GM23248 (cell line): Measurements from ENCODE around the gene CRELD2. TPM values are rescaled to one million over a fixed set of nuclear protein-coding genes. Genes with fewer than 3 reads are reported as not detected.

Experiments used
- DNase-seq: peaks from one replicate; pipeline ENCODE4 v3.0.0-alpha.2; 2015
- H2AFZ ChIP-seq: fragments of 200-600 bp; sonication (generic); 2 replicates; pipeline ENCODE4 v1.6.1; 2016; ENCODE audit warnings: antibody characterized with exemption
- H3F3A ChIP-seq: fragments of 200-600 bp; sonication (generic); 2 replicates; pipeline ENCODE4 v1.6.1; 2016; ENCODE audit warnings: mild to moderate bottlenecking, antibody characterized with exemption, mixed run types; ENCODE audit not compliant: insufficient read depth
- H3K27ac ChIP-seq: fragments of 200-600 bp; sonication (generic); 2 replicates; pipeline ENCODE4 v1.5.1; 2016; ENCODE audit warnings: mild to moderate bottlenecking
- H3K27me3 ChIP-seq: fragments of 200-600 bp; sonication (generic); replicated peaks from 2 replicates; pipeline ENCODE4 v1.6.1; 2016; ENCODE audit warnings: mild to moderate bottlenecking; ENCODE audit not compliant: insufficient read depth
- H3K36me3 ChIP-seq: fragments of 200-600 bp; sonication (generic); 2 replicates; pipeline ENCODE4 v1.6.1; 2016; ENCODE audit warnings: low read depth, mild to moderate bottlenecking
- H3K4me1 ChIP-seq: fragments of 200-600 bp; sonication (generic); 2 replicates; pipeline ENCODE4 v1.6.1; 2016; ENCODE audit warnings: mild to moderate bottlenecking; ENCODE audit not compliant: insufficient read depth
- H3K4me2 ChIP-seq: fragments of 200-600 bp; sonication (generic); one replicate; pipeline ENCODE4 v1.6.1; 2016; ENCODE audit warnings: mild to moderate bottlenecking; ENCODE audit not compliant: unreplicated experiment
- H3K4me3 ChIP-seq: fragments of 200-600 bp; sonication (generic); 2 replicates; pipeline ENCODE4 v1.5.1; 2016; ENCODE audit warnings: mild to moderate bottlenecking
- H3K79me2 ChIP-seq: fragments of 200-600 bp; sonication (generic); 2 replicates; pipeline ENCODE4 v1.6.1; 2016; ENCODE audit warnings: mild to moderate bottlenecking; ENCODE audit not compliant: insufficient read depth
- H3K9ac ChIP-seq: fragments of 200-600 bp; sonication (generic); 2 replicates; pipeline ENCODE4 v1.6.1; 2016; ENCODE audit warnings: mild to moderate bottlenecking
- H3K9me2 ChIP-seq: fragments of 200-600 bp; sonication (generic); 2 replicates; pipeline ENCODE4 v1.6.1; 2016; ENCODE audit warnings: mixed run types, mild to moderate bottlenecking, moderate library complexity; ENCODE audit not compliant: insufficient read depth
- H3K9me3 ChIP-seq: fragments of 200-600 bp; sonication (generic); one replicate; pipeline ENCODE4 v1.6.1; 2017; ENCODE audit warnings: low read depth
- H4K20me1 ChIP-seq: fragments of 200-600 bp; sonication (generic); 2 replicates; pipeline ENCODE4 v1.6.0; 2016; ENCODE audit not compliant: insufficient read depth
- EZH2 ChIP-seq: fragments of 200-600 bp; sonication (generic); IDR thresholded peaks from 2 replicates; pipeline ENCODE4 v1.6.1; 2018; ENCODE audit warnings: antibody characterized with exemption, mild to moderate bottlenecking; ENCODE audit not compliant: insufficient read depth, poor library complexity, severe bottlenecking
- EZH2phosphoT487 ChIP-seq: fragments of 200-600 bp; sonication (generic); IDR thresholded peaks from 2 replicates; pipeline ENCODE4 v1.6.1; 2018; ENCODE audit warnings: antibody characterized with exemption, moderate library complexity, mild to moderate bottlenecking, low read depth; ENCODE audit not compliant: insufficient read depth
- WGBS, 2 experiments: methylation state at CpG; one replicate each; pipeline ENCODE4 v1.1.6; 2015 to 2017; ENCODE audit warnings: low lambda C conversion rate in 2 of 2, low coverage in 1 of 2; ENCODE audit errors: missing lambda C conversion rate in 2 of 2; 5-methylcytosine and 5-hydroxymethylcytosine counted together
- in situ Hi-C: fragments of 300-500 bp; cut with MboI; formaldehyde crosslinking; loops from 2 replicates; pipeline ENCODE4 v1.15.0; 2020
- polyA plus RNA-seq: library from polyadenylated mRNA; unstranded; fragments of >200 nt; fragmentation: Nextera tagmentation; extraction: Ambion mirVana; gene quantifications from 2 replicates; pipeline ENCODE4 v1.2.1, GENCODE V29; 2016
- total RNA-seq: library from RNA; depleted of rRNA; stranded (reverse); fragments of >200 nt; shearing (Covaris generic); gene quantifications from 2 replicates; pipeline ENCODE4 v1.2.3, GENCODE V29; 2014

Gene CRELD2
- total and polyA plus RNA-seq, 2 experiments from 2014 or later = 57.1 to 78.4 TPM

DNA sequence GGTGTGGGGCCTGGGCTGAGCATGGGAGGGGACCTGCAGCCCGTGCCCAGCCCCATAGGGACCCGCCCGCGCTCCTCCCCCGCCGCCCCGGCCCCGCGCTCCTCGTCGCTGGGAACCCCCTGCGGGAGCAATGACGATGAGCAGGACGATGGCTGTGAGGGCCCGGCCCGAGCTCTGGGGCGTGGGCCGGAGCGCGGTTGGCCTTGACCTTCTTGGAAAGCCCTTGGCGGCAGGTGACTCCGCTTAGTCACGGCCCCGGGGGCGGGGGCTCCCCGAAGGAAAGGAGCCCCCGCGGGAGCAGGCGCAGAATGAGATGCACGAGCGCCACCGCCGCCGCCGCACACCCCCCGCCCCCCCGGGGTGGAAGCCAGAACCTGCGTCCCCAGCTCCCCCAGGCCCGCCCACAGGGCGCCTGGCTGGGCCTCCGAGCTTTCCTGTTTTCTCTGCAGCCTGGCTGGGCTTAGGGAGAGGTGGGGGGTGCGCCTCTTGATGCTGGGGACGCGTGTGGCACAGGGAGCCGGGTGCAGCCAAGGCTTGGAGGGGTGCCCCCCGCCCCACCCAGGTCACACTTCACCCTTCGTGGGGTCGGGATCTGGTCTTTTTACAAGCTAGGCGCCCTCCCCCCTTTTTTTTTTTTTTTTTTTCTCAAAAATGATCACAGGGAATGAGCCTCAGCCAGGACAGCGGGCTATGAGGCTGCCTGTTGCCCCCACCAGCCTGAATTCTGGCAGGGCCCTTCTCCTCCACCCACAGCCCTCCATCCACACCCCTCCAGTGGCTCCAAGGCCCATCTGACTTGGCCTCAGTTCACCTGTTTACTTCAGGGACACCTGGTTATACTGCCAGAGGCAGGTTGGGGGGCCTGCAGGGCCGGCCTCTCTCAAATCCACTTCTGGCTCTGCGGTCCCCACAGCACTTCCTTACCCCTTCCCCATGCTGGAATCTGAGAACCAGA, 17.9 kb downstream of the CRELD2 start:
- Histone ChIP-seq H3K27me3 (no peaks in the 10 kb centered on the region), H3K9me2 (no peaks in the 10 kb centered on the region), H3K27ac (no peak overlapping the region), H2AFZ (no peak overlapping the region), H3K9me3 (no peaks in the 10 kb centered on the region), H3K36me3 (no peaks in the 10 kb centered on the region), H3K4me3 (peak overlapping the region; percentile 40), H4K20me1 (no peaks in the 10 kb centered on the region), H3K4me2 (peak overlapping the region; percentile 62), H3K9ac (peak overlapping the region; percentile 28; the same call in 1 of the 2 replicates), H3F3A (0 out of 2 replicates have a peak, but pooled peaks cover 1% of the 10 kb centered on the region), H3K79me2 (no peaks in the 10 kb centered on the region), H3K4me1 (peaks cover 10% of the 10 kb centered on the region; the same call in 1 of the 2 replicates)
- DNase-seq = peak; percentile 90
- in situ Hi-C loops = no loop called here
- 10 to 20% methylated on average over 19 to 38 of the region's 52 CpGs for WGBS, 2 experiments
- TF ChIP-seq EZH2 = no peak
- no peak for TF ChIP-seq EZH2phosphoT487

DNA sequence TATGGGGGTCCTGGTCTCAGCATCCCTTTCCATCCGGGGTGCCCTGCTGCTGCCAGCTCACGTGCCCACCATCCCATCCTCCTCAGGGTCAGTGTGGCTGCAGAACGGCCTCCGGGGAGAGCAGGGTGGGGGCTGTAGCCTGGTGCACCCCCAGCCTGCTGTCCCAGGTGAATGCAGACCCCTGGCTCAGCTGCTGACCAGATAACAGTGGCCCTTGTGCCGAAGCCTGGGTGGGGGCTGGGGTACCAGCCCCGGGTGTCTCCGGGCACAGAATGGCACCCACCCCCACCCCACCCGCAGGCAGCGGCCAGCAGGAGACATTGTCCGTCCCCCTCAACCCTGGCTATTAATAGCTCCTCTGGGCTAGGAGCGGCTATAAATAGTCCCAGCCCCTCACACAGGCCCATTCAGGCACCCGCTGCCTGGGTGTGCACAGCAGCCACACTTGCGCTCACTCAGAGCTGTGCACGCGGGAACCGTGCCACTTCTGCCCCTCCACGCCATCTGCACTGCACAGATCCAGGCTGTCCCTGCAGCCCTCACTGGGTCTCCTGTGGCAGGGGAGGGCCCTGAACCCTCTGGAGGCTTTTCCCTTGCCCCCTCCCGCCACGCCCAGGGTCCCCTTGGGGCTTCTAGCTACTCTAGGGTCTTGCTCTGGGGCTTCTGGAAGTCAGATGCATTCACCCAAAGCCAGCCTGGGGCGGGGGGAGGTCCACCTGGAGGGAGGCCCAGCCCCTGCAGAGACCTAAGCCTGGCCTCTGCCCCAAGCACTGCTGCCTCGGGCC, 18.7 kb downstream of the CRELD2 start:
- no peaks in the 10 kb centered on the region for H3F3A ChIP-seq
- no peak overlapping the region for H3K27ac ChIP-seq
- H3K9ac ChIP-seq = no peak overlapping the region
- no peaks in the 10 kb centered on the region for H3K9me3 ChIP-seq
- H3K4me3 ChIP-seq = no peak overlapping the region
- no peaks in the 10 kb centered on the region for H3K9me2 ChIP-seq
- in situ Hi-C loops = no loop called here
- no peaks in the 10 kb centered on the region for H3K27me3 ChIP-seq
- no peak overlapping the region for H3K4me2 ChIP-seq
- H2AFZ ChIP-seq = no peak overlapping the region
- TF ChIP-seq EZH2phosphoT487 (no peak), EZH2 (no peak)
- H3K4me1 ChIP-seq = peaks cover 8% of the 10 kb centered on the region; the same call in 1 of the 2 replicates
- H3K36me3 ChIP-seq = no peaks in the 10 kb centered on the region
- WGBS, 2 experiments = 76 to 81% methylated on average over 20 of the region's 21 CpGs
- no peaks in the 10 kb centered on the region for H3K79me2 ChIP-seq
- no peak for DNase-seq
- H4K20me1 ChIP-seq = no peaks in the 10 kb centered on the region

DNA sequence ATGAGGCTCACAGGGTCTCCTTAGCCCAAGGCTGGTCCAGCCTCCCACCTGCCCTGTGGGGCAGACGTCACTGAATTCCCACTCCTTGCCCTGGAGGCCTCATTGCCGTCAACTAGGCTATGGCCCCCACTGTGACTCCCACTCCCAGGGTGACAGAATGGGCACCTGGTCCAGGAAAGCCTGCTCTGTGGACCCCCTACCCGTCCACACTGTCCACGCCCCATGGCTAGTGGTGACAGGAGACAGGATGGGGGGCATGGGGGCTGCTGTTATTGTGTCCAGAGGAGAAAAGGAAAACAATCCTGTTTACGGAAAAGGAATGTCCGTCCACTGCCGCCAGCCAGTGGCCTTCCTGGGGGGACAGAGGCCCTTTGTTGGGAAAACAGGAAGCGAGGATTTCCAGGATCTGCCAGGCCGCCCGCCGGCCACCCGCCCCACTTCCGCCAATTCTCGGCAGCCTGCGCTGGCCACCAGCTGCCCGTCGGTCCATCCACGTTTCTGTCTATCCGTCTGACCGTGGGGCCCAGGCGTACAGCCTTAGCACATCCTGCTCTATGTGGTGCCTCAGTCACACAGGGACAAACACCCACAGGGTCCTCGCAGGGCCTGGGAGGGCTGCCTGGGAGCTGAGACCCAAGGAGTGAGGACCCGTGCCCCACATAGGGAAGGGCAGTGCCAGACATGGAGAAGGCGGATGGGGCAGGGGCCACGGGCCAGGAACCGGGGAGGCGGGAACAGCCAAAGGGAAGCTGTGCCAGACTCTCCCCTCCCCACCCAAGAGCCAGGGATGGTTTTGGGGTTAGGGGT, 19.5 kb downstream of the CRELD2 start:
- peaks cover 8% of the 10 kb centered on the region; the same call in 1 of the 2 replicates for H3K4me1 ChIP-seq
- no peak overlapping the region for H2AFZ ChIP-seq
- no peaks in the 10 kb centered on the region for H4K20me1 ChIP-seq
- no peaks in the 10 kb centered on the region for H3K9me3 ChIP-seq
- TF ChIP-seq EZH2 (no peak), EZH2phosphoT487 (no peak)
- no peaks in the 10 kb centered on the region for H3K36me3 ChIP-seq
- H3K9me2 ChIP-seq = no peaks in the 10 kb centered on the region
- no peak overlapping the region for H3K4me3 ChIP-seq
- no peak overlapping the region for H3K4me2 ChIP-seq
- no peak overlapping the region for H3K27ac ChIP-seq
- DNase-seq = no peak
- 79 to 83% methylated on average over 25 to 27 of the region's 27 CpGs for WGBS, 2 experiments
- no peaks in the 10 kb centered on the region for H3F3A ChIP-seq
- H3K79me2 ChIP-seq = no peaks in the 10 kb centered on the region
- in situ Hi-C loops = no loop called here
- H3K27me3 ChIP-seq = no peaks in the 10 kb centered on the region
- H3K9ac ChIP-seq = no peak overlapping the region
